CD4-positive, alpha-beta T cell treated with Interleukin-4 for 4 hours (primary cell): ENCODE results near the gene SERPINA3.
"Not testable (repeated sequence)": the region's sequence is repeated elsewhere in the genome, so short reads cannot be mapped to it uniquely, and the experiment has no call there.

Experiments used
- DNase-seq: peaks from one replicate; pipeline ENCODE4 v3.0.0-alpha.2; 2020

SERPINA3 gene

GRCh38 chr14:94637814-94638213 is 25.6 kb downstream of the SERPINA3 start:
- not testable (repeated sequence) for DNase-seq

- no peak for DNase-seq
These were observed 26.1 kb downstream of the SERPINA3 start for GRCh38 chr14:94638339-94638738.

GRCh38 chr14:94638961-94639817 is 27.0 kb downstream of the SERPINA3 start:
- DNase-seq = no peak

GRCh38 chr14:94640721-94641631 is 28.8 kb downstream of the SERPINA3 start:
- DNase-seq = no peak

- no peak for DNase-seq
These were observed 29.4 kb downstream of the SERPINA3 start for GRCh38 chr14:94641632-94641955.

- DNase-seq = no peak
These were observed 31.3 kb downstream of the SERPINA3 start for GRCh38 chr14:94643316-94644101.

- DNase-seq = no peak
These were observed 31.9 kb downstream of the SERPINA3 start for GRCh38 chr14:94644102-94644535.

- DNase-seq = no peak
These were observed 33.9 kb downstream of the SERPINA3 start for GRCh38 chr14:94646066-94646465.

GRCh38 chr14:94646481-94646880 is 34.3 kb downstream of the SERPINA3 start:
- no peak for DNase-seq

- no peak for DNase-seq
These were observed 36.6 kb downstream of the SERPINA3 start for GRCh38 chr14:94648801-94649200.

- no peak for DNase-seq
These were observed 37.6 kb downstream of the SERPINA3 start for GRCh38 chr14:94649543-94650443.

- no peak for DNase-seq
These were observed 38.2 kb downstream of the SERPINA3 start for GRCh38 chr14:94650444-94650775.

- no peak for DNase-seq
These were observed 38.9 kb downstream of the SERPINA3 start for GRCh38 chr14:94650806-94651805.

GRCh38 chr14:94653321-94653720 is 41.1 kb downstream of the SERPINA3 start:
- DNase-seq = no peak

- no peak for DNase-seq
These were observed 42.1 kb downstream of the SERPINA3 start for GRCh38 chr14:94654071-94654861.

GRCh38 chr14:94655169-94655710 is 43.0 kb downstream of the SERPINA3 start:
- no peak for DNase-seq

- no peak for DNase-seq
These were observed 43.9 kb downstream of the SERPINA3 start for GRCh38 chr14:94656043-94656442.

- DNase-seq = no peak
These were observed 47.1 kb downstream of the SERPINA3 start for GRCh38 chr14:94659256-94659655.

GRCh38 chr14:94659901-94660300 is 47.7 kb downstream of the SERPINA3 start:
- DNase-seq = no peak
